Measurements from ENCODE around the gene IRGQ.

IRGQ gene

GRCh38 chr19:43569657-43570056 lies 26.3 kb downstream of the IRGQ start:
- Mint-ChIP-seq H3K27me3 (ENCODE audit: low read depth) (no peaks in the 10 kb centered on the region), H3K4me1 (peaks cover 17% of the 10 kb centered on the region), H3K9me3 (no peaks in the 10 kb centered on the region)

GRCh38 chr19:43564800-43565199 lies 31.1 kb downstream of the IRGQ start:
- TF ChIP-seq, protein P1, sequence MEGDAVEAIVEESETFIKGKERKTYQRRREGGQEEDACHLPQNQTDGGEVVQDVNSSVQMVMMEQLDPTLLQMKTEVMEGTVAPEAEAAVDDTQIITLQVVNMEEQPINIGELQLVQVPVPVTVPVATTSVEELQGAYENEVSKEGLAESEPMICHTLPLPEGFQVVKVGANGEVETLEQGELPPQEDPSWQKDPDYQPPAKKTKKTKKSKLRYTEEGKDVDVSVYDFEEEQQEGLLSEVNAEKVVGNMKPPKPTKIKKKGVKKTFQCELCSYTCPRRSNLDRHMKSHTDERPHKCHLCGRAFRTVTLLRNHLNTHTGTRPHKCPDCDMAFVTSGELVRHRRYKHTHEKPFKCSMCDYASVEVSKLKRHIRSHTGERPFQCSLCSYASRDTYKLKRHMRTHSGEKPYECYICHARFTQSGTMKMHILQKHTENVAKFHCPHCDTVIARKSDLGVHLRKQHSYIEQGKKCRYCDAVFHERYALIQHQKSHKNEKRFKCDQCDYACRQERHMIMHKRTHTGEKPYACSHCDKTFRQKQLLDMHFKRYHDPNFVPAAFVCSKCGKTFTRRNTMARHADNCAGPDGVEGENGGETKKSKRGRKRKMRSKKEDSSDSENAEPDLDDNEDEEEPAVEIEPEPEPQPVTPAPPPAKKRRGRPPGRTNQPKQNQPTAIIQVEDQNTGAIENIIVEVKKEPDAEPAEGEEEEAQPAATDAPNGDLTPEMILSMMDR (IDR thresholded peaks at IDR 0.05; ENCODE audit: unreplicated experiment in 3 of 3): no peak
- Mint-ChIP-seq H3K27ac (no peak overlapping the region), H3K4me1 (peaks cover 5% of the 10 kb centered on the region), H3K27me3 (ENCODE audit: low read depth) (no peaks in the 10 kb centered on the region), H3K36me3 (ENCODE audit: low read depth) (peaks cover 37% of the 10 kb centered on the region), H3K4me3 (no peak overlapping the region), H3K9me3 (no peaks in the 10 kb centered on the region)

More at GRCh38 chr19:43569657-43570056, 26.3 kb downstream of the IRGQ start:
- TF ChIP-seq, protein P1 (IDR thresholded peaks at IDR 0.05; ENCODE audit: unreplicated experiment in 3 of 3): no peak
- H3K27ac Mint-ChIP-seq: no peak overlapping the region
- no peak overlapping the region for H3K4me3 Mint-ChIP-seq
- H3K36me3 Mint-ChIP-seq (ENCODE audit: low read depth): peaks cover 29% of the 10 kb centered on the region

DNA sequence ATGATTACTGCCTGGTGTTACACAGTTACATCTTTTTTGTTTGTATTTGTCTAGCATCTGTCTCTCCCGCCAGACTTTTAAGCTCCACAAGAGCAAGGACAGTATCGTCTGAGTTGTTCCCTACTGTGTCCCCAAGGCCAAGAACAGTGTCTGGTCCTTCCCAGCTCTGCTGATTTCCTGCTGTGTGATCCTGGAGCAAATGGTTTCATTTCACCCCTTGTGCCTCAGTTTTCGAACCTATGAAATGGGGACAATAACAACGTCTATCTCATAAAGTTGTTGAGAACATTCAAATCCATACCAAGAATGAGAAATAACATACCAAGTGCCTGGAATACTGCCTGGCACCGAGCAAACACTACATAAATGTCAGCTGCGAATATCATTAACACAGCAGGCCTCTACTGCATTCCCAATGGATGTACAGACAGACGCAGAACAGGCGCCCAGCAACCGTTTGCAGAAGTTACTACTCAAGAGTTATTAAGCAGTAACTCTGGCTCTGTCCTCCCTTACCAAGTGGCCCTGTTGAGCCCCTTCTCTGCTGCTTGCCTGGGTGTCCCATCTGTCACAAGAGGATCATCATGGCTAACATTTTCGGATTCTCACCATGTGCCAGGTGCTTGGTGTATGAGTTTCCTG lies 32.0 kb downstream of the IRGQ start:
- no peak overlapping the region for H3K4me3 Mint-ChIP-seq
- no peak overlapping the region for H3K27ac Mint-ChIP-seq
- H3K36me3 Mint-ChIP-seq (ENCODE audit: low read depth): peaks cover 41% of the 10 kb centered on the region
- no peaks in the 10 kb centered on the region for H3K9me3 Mint-ChIP-seq
- TF ChIP-seq, protein P1 (IDR thresholded peaks at IDR 0.05; ENCODE audit: unreplicated experiment in 3 of 3): no peak
- no peaks in the 10 kb centered on the region for H3K27me3 Mint-ChIP-seq (ENCODE audit: low read depth)
- peaks cover 5% of the 10 kb centered on the region for H3K4me1 Mint-ChIP-seq

- H3K9me3 Mint-ChIP-seq: no peaks in the 10 kb centered on the region
- H3K4me1 Mint-ChIP-seq: peaks cover 5% of the 10 kb centered on the region
- H3K4me3 Mint-ChIP-seq: no peak overlapping the region
- no peaks in the 10 kb centered on the region for H3K27me3 Mint-ChIP-seq (ENCODE audit: low read depth)
- H3K36me3 Mint-ChIP-seq (ENCODE audit: low read depth): peaks cover 45% of the 10 kb centered on the region
- no peak overlapping the region for H3K27ac Mint-ChIP-seq
- TF ChIP-seq, protein P1 (IDR thresholded peaks at IDR 0.05; ENCODE audit: unreplicated experiment in 3 of 3): no peak
Observed at GRCh38 chr19:43562698-43563241, 33.2 kb downstream of the IRGQ start.

GRCh38 chr19:43562226-43562697 lies 33.7 kb downstream of the IRGQ start:
- TF ChIP-seq, protein P1 (IDR thresholded peaks at IDR 0.05; ENCODE audit: unreplicated experiment in 3 of 3): no peak
- Mint-ChIP-seq H3K27ac (no peak overlapping the region), H3K9me3 (no peaks in the 10 kb centered on the region), H3K4me3 (no peak overlapping the region), H3K27me3 (ENCODE audit: low read depth) (no peaks in the 10 kb centered on the region), H3K4me1 (peaks cover 5% of the 10 kb centered on the region), H3K36me3 (ENCODE audit: low read depth) (peaks cover 47% of the 10 kb centered on the region)
